BLaER1 (cell line): Measurements from ENCODE around the gene LGALS12.

Experiments used
- H3K27ac ChIP-seq: shearing (Covaris generic); formaldehyde crosslinking; 2 replicates; pipeline ENCODE4 v1.8.1; 2022
- H3K27me3 ChIP-seq: shearing (Covaris generic); formaldehyde crosslinking; 2 replicates; pipeline ENCODE4 v1.8.1; 2022
- H3K36me3 ChIP-seq: shearing (Covaris generic); formaldehyde crosslinking; 2 replicates; pipeline ENCODE4 v1.8.1; 2022
- H3K4me1 ChIP-seq: shearing (Covaris generic); formaldehyde crosslinking; 2 replicates; pipeline ENCODE4 v1.8.1; 2022
- H3K4me2 ChIP-seq: shearing (Covaris generic); formaldehyde crosslinking; 2 replicates; pipeline ENCODE4 v1.8.1; 2022
- H3K4me3 ChIP-seq: shearing (Covaris generic); formaldehyde crosslinking; 2 replicates; pipeline ENCODE4 v1.8.1; 2022
- H3K9ac ChIP-seq: shearing (Covaris generic); formaldehyde crosslinking; 2 replicates; pipeline ENCODE4 v1.8.1; 2022
- H3K9me3 ChIP-seq: shearing (Covaris generic); formaldehyde crosslinking; 2 replicates; pipeline ENCODE4 v1.8.1; 2022
- H4K20me1 ChIP-seq: shearing (Covaris generic); formaldehyde crosslinking; 2 replicates; pipeline ENCODE4 v1.8.1; 2022
- Cebpa-rat ChIP-seq: shearing (Covaris generic); IDR thresholded peaks from 2 replicates; pipeline ENCODE4 v1.8.1; 2022

LGALS12 gene

DNA sequence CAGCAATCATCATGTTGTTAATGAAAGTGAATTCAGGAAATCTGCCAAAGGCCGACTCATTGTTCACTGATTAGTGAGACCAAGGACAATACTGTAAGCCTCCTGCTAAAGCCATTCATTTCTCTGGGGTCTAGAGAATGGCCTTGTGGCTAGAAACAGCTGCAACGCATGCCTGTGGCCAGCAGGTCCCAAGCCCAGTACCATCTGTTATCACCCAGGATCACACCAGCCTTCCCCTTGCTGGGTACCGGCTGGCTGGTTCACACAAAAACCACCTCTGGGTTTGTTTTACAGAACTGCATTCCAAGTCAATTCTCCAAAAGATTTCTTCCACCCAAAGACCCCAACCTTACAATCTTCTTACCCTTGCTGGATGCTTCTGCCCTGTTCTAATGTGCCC, 16.0 kb upstream of the LGALS12 start:
- Histone ChIP-seq H3K9ac (no peak overlapping the region), H3K4me2 (no peak overlapping the region), H3K4me1 (no peaks in the 10 kb centered on the region)

DNA sequence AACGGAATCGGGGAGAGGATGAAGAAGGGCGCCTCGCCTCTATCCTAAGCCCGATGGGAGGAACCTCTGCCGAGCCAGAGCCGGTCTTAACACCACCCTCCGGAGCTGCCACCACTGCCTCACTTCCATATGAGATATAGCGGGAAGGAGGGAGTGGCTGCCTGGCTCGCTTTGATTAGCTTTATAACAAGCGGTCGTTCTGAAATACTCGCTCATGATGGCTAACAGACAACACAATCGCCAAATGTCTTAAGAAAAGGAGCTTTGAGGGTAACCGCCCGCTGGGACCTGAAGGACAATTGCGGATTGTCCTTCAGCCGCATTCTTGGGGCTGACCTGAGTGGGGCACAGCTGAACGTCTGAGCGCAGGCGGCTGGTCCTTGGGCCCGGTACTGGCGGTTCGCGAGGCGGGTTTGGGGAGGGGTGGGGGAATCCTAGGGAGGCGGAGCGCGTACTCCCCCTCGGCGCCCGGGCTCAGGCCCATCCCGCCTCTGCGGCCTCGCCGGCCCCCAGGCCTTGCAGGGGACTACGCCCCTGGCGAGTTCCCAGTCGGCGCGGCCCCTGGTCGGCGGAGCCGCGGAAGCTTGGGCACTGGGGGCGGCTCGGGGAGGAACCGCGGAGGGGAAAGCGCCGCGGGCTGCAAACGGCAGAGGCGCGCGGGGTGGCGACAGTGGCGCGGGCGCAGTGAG, 15.2 kb upstream of the LGALS12 start, which contains the start of gene PLAAT5:
TSS of gene PLAAT5 (minus strand) at position 617 of the 689 bp plus-strand sequence. CDS start at position 484, 133 bp downstream.
- Histone ChIP-seq H4K20me1 (no peaks in the 10 kb centered on the region), H3K4me3 (no peak within 1 kb of the TSS), H3K9ac (no peak within 1 kb of the TSS), H3K36me3 (no peaks in the 10 kb centered on the region), H3K4me2 (no peak within 1 kb of the TSS), H3K4me1 (no peaks in the 10 kb centered on the region), H3K27me3 (no peaks in the 10 kb centered on the region), H3K9me3 (peaks cover 29% of the 10 kb centered on the region), H3K27ac (no peak within 1 kb of the TSS)
- TF ChIP-seq Cebpa-rat, result no peak

More for the DNA sequence above, 16.0 kb upstream of the LGALS12 start:
- Histone ChIP-seq H3K4me3 (no peak overlapping the region), H3K27me3 (no peaks in the 10 kb centered on the region), H3K36me3 (no peaks in the 10 kb centered on the region), H3K27ac (no peak overlapping the region), H4K20me1 (no peaks in the 10 kb centered on the region), H3K9me3 (peaks cover 37% of the 10 kb centered on the region)
- no peak for TF ChIP-seq Cebpa-rat

DNA sequence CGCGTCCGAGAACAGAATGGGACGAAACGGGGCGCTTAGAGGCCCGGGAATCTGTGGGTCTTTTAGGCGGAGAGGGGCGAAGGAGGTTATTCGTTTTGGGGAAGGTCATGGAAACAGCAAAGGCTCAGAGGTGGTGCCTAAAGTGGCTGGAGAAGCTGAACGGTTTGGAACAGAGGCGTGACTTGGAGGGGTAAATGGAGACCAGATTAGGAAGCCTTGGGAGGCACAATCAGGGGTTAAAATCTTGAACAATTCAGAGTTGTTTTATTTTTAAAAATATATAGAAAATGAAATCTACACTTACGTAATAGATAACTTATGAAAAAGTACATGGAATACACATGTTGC, 14.7 kb upstream of the LGALS12 start:
- H3K4me1 ChIP-seq, result no peaks in the 10 kb centered on the region
- no peak for TF ChIP-seq Cebpa-rat
- no peaks in the 10 kb centered on the region for H3K36me3 ChIP-seq
- no peak overlapping the region for H3K9ac ChIP-seq
- no peak overlapping the region for H3K27ac ChIP-seq
- peaks cover 24% of the 10 kb centered on the region for H3K9me3 ChIP-seq
- H3K4me3 ChIP-seq, result no peak overlapping the region
- no peak overlapping the region for H3K4me2 ChIP-seq
- no peaks in the 10 kb centered on the region for H3K27me3 ChIP-seq
- no peaks in the 10 kb centered on the region for H4K20me1 ChIP-seq

DNA sequence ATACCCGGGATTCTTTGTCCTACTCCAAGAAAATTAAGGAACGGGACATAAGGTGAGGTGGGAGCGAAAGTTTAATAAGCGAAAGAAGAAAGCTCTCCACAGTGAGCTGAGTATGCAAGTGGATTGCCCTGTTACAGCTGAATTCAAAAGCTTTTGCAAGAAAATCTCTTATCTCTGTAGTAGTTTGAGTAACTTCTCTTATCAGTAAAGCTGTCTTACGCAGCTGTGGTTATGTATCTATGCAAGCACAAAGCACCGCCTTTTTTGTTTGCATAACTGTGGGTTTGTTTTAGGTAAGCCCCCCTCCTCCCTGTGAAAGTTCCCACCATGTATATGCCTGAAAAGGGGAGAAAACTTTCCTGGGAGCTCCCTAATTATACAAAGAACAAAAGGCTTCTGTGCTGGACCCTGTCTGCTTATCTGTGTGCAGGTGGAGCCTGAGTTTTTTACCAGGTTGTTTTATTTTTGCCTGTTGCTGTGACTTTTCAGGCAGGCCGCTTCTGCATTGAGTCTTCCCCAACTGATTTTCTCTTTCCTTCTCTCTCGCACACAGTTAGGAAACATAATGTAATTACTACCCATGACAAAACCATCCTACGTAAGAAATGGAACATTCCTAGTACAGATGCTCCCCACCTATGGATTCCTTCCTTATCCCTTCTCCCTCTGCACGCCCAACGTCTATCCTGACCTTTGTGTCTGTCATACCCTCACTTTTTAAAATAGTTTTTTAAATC, 14.1 kb upstream of the LGALS12 start:
- H3K9ac ChIP-seq, result no peak overlapping the region
- no peaks in the 10 kb centered on the region for H3K27me3 ChIP-seq
- H3K4me1 ChIP-seq, result no peaks in the 10 kb centered on the region
- no peak overlapping the region for H3K27ac ChIP-seq
- H3K36me3 ChIP-seq, result no peaks in the 10 kb centered on the region
- no peak for TF ChIP-seq Cebpa-rat
- no peak overlapping the region for H3K4me2 ChIP-seq
- no peaks in the 10 kb centered on the region for H4K20me1 ChIP-seq
- no peak overlapping the region for H3K4me3 ChIP-seq
- H3K9me3 ChIP-seq, result peaks cover 24% of the 10 kb centered on the region

DNA sequence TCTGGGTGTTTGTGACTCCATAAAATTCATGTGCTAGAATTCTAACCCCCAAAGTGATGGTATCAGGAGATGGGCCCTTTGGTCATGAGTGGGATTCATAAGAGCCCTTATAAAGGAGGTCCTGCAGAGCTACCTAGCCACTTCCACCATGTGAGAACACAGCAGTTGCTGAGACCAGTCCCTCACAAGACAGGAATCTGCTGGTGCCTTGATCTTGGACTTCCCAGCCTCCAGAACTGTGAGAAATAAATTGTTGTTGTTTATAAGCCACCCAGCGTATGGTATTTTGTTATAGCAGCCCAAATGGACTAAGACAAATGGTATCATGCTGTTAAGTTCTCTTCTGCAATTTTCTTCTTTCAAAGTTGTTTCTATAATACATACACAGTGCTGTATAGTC, 13.4 kb upstream of the LGALS12 start:
- no peak for TF ChIP-seq Cebpa-rat
- Histone ChIP-seq H3K27ac (no peak overlapping the region), H4K20me1 (no peaks in the 10 kb centered on the region), H3K9ac (no peak overlapping the region), H3K4me2 (no peak overlapping the region), H3K9me3 (peaks cover 24% of the 10 kb centered on the region), H3K27me3 (no peaks in the 10 kb centered on the region), H3K36me3 (no peaks in the 10 kb centered on the region), H3K4me3 (no peak overlapping the region), H3K4me1 (no peaks in the 10 kb centered on the region)

DNA sequence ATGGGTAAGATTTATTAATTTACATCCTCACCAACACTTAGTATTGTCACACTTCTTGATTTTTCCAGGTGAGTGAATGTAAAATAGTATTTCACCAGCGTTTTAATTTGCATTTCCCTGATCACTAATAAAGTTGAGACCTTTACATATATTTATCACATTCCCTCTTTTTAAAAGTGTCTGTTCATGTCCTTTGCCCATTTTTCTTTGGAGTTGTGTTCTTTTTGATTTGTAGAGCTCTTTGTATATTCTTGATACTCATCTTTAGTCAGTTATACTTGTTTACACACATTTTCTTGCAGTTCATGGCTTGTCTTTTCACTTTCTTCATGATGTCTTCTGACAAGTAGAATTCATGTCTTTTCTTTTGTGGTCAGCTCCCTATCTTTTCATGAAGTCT, 12.8 kb upstream of the LGALS12 start:
- H3K36me3 ChIP-seq, result no peaks in the 10 kb centered on the region
- no peak overlapping the region for H3K4me2 ChIP-seq
- no peak overlapping the region for H3K4me3 ChIP-seq
- H4K20me1 ChIP-seq, result no peaks in the 10 kb centered on the region
- H3K27me3 ChIP-seq, result no peaks in the 10 kb centered on the region
- peaks cover 26% of the 10 kb centered on the region for H3K9me3 ChIP-seq
- H3K27ac ChIP-seq, result no peak overlapping the region
- no peak overlapping the region for H3K9ac ChIP-seq
- no peak for TF ChIP-seq Cebpa-rat
- H3K4me1 ChIP-seq, result no peaks in the 10 kb centered on the region

DNA sequence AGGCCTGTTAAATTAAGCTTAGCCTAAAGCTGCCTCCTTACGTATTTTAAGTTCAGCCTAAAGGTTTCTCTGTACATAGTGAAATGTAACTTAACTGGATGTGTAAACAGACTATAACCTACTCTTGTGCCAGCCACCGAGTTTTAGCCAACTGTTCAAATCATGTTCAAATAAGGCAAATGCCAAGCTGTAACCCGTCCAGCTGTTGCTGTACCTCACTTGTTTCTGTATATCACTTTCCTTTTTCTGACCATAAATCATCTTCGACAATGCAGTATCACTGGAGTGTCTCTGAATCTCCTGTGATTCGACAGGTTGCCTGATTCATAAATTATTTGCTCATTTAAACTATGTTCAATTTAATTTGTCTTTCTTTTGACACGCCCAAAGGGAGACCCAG, 10.9 kb upstream of the LGALS12 start:
- H3K4me2 ChIP-seq, result no peak overlapping the region
- H3K9me3 ChIP-seq, result peaks cover 44% of the 10 kb centered on the region
- no peak overlapping the region for H3K4me3 ChIP-seq
- no peaks in the 10 kb centered on the region for H3K4me1 ChIP-seq
- no peak overlapping the region for H3K9ac ChIP-seq
- no peaks in the 10 kb centered on the region for H3K27me3 ChIP-seq
- H3K27ac ChIP-seq, result no peak overlapping the region
- H4K20me1 ChIP-seq, result no peaks in the 10 kb centered on the region
- H3K36me3 ChIP-seq, result no peaks in the 10 kb centered on the region
- TF ChIP-seq Cebpa-rat, result no peak

DNA sequence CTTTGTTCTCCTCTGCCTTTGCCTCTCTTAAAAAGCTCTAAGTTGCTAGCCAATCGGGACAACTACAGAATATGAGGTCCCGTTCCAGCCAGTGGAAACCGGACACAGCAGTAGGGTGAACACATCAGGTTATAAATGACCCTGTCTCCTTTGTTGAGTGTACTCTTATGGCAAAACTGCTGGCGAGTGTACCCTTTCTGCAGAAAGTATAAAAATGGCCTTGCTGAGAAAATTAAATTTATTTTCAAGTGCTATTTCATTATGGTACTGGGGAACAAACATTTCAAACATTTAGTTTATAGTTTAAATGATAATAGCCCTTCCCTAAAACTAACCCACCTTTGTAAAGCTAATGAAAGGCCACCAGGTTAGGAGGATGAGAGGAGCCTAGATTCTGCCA, 6.0 kb upstream of the LGALS12 start:
- Histone ChIP-seq H3K4me1 (peaks cover 31% of the 10 kb centered on the region), H3K4me2 (no peak overlapping the region), H3K4me3 (no peak overlapping the region), H3K9me3 (peaks cover 42% of the 10 kb centered on the region), H4K20me1 (no peaks in the 10 kb centered on the region), H3K27me3 (no peaks in the 10 kb centered on the region), H3K9ac (no peak overlapping the region), H3K27ac (no peak overlapping the region), H3K36me3 (no peaks in the 10 kb centered on the region)
- TF ChIP-seq Cebpa-rat, result no peak

DNA sequence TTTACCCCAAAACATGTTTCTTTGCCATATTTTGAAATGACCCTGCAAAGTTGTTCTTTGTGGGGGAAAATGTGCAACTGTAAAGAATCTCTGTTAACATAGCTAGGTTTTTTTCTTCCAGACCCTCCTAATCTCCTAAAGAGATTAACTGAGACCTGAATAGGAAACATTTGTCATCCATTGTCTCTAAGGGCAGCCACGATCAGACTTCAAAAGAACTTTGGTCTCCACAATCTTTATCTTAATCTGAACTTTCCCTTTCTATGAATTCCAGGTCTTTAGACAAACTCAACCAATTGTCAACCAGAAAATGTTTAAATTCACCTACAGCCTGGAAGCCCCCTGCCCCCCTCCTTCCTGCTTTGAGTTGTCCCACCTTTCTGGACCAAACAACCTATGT, 4.6 kb upstream of the LGALS12 start:
- no peaks in the 10 kb centered on the region for H3K27me3 ChIP-seq
- no peaks in the 10 kb centered on the region for H3K36me3 ChIP-seq
- H3K9me3 ChIP-seq, result peaks cover 42% of the 10 kb centered on the region
- no peak overlapping the region for H3K27ac ChIP-seq
- no peaks in the 10 kb centered on the region for H4K20me1 ChIP-seq
- TF ChIP-seq Cebpa-rat, result no peak
- H3K4me3 ChIP-seq, result no peak overlapping the region
- no peak overlapping the region for H3K9ac ChIP-seq
- peaks cover 44% of the 10 kb centered on the region for H3K4me1 ChIP-seq
- H3K4me2 ChIP-seq, result no peak overlapping the region

DNA sequence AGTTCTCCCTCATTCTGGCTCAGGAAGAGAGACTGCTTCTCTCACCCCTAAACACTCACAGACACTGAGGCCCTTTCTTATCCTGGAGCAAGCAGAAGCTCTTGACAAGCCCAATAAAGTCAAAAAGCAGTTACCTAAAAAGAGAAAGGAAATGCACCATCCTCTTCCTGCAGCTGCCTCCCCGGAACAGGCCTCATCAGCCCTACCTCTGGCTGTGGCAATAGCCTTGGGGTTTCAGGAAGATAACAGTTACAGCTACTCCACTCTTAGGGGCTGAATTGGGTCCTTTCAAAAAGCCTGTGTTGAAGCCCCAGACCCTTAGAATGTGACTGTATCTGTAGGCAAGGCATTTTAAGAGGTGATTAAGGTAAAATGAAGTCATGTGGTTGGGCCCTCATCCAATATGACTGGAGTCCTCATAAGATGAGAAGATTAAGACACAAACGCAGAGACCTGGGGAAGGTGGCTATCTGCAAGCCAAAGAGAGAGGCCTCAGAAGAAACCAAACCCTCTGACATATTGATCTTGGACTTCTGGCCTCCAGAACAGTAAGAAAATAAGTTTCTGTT, 3.5 kb upstream of the LGALS12 start:
- Histone ChIP-seq H3K4me1 (peaks cover 55% of the 10 kb centered on the region), H3K9me3 (peaks cover 42% of the 10 kb centered on the region), H3K9ac (no peak overlapping the region), H3K4me3 (no peak overlapping the region), H4K20me1 (no peaks in the 10 kb centered on the region), H3K27ac (peak overlapping the region; percentile 35), H3K36me3 (no peaks in the 10 kb centered on the region), H3K27me3 (no peaks in the 10 kb centered on the region), H3K4me2 (peak overlapping the region; percentile 86)
- TF ChIP-seq Cebpa-rat, result no peak
